Body of pancreas (tissue), 4 donors: ENCODE data around the gene DLX5. TPM values are rescaled to one million over a fixed set of nuclear protein-coding genes. Genes with fewer than 3 reads are reported as not detected.
A peak's percentile ranks its signal among the peaks of the same experiment; 100 is the strongest.

Source experiments
- ATAC-seq: fragments of 150-250 bp; one replicate; pipeline ENCODE4 v1.9.1; 2016
- DNase-seq, 4 donors: peaks; one replicate each; pipeline ENCODE4 v3.0.0-alpha.2; 2019
- H3K27ac ChIP-seq, 4 donors: fragments of 200-600 bp; sonication (generic); 1 replicate in 3 of 4; 2 replicates in 1 of 4; pipeline versions ENCODE4 v1.5.1 to v1.6.1; 2016 to 2019; ENCODE audit warnings: mild to moderate bottlenecking in 1 of 4, mixed read lengths in 1 of 4, moderate library complexity in 1 of 4
- H3K27me3 ChIP-seq, 2 donors: fragments of 200-600 bp; sonication (generic); one replicate each; pipeline ENCODE4 v1.6.0; 2016; ENCODE audit warnings: mild to moderate bottlenecking in 1 of 2
- H3K36me3 ChIP-seq, 2 donors: fragments of 200-600 bp; sonication (generic); replicated peaks in 1 of 2; 2 replicates each; pipeline ENCODE4 v1.5.1; 2016; ENCODE audit warnings: low read depth in 2 of 2; ENCODE audit not compliant: insufficient read depth in 1 of 2
- H3K4me1 ChIP-seq: fragments of 200-600 bp; sonication (generic); one replicate; pipeline ENCODE4 v1.6.0; 2016
- H3K4me3 ChIP-seq, 2 donors: fragments of 200-600 bp; sonication (generic); 1 replicate in 1 of 2; 2 replicates in 1 of 2; pipeline ENCODE4 v1.5.1; 2016 to 2019
- H3K9me3 ChIP-seq, 3 donors: fragments of 200-600 bp; sonication (generic); 1 replicate in 2 of 3; 2 replicates in 1 of 3; pipeline ENCODE4 v1.5.1; 2016
- CTCF ChIP-seq, 7 experiments: fragments of 450-650 bp in 4 of 7; fragments of 200-600 bp in 3 of 7; sonication (generic) in 3 of 7; IDR thresholded peaks; one replicate each; pipeline ENCODE4 v1.5.1; 2016 to 2019; ENCODE audit warnings: antibody characterized with exemption in 7 of 7
- POLR2A ChIP-seq, 3 donors: fragments of 450-650 bp; IDR thresholded peaks; one replicate each; pipeline ENCODE4 v1.6.1; 2016; ENCODE audit warnings: antibody characterized with exemption in 3 of 3, mild to moderate bottlenecking in 2 of 3
- WGBS, 2 donors: methylation state at CpG; one replicate each; pipeline ENCODE4 v1.1.5; 2017; 5-methylcytosine and 5-hydroxymethylcytosine counted together
- intact Hi-C: fragments of 100-400 bp; cut with DNase I; formaldehyde crosslinking; loops from one replicate; pipeline ENCODE4 v1.15.1; 2023
- total RNA-seq, 2 donors: library from RNA; depleted of rRNA; stranded (reverse); fragments of >200 nt; gene quantifications; one replicate each; pipeline ENCODE4 v1.1.0, GENCODE V29; 2016

The DLX5 gene
- total RNA-seq, 2 donors from 2014 or later: not detected

GRCh38 chr7:97005183-97006054 is 19.2 kb downstream of the DLX5 start, which contains the start of gene DLX6:
Gene DLX6, plus strand, starts transcription at chr7:97005553. Its CDS starts 425 bp downstream, at chr7:97005978.
- no peak within 1 kb of the TSS for H3K4me3 ChIP-seq
- intact Hi-C loops: no loop called here
- no peak within 1 kb of the TSS for H3K27ac ChIP-seq
- H3K9me3 ChIP-seq: no peaks in the 10 kb centered on the region
- H3K36me3 ChIP-seq: no peaks in the 10 kb centered on the region
- DNase-seq (peak in 1 of 4 donors; percentile 26), ATAC-seq (peak; percentile 43)
- no peak for TF ChIP-seq CTCF (IDR thresholded peaks at IDR 0.05)
- TF ChIP-seq POLR2A (IDR thresholded peaks at IDR 0.05): no peak
- H3K4me1 ChIP-seq: peaks cover 17% of the 10 kb centered on the region
- peaks cover 3 to 52% of the 10 kb centered on the region in 2 donors for H3K27me3 ChIP-seq
- WGBS, 2 donors: 2 to 10% methylated on average over 31 to 44 of the region's 44 CpGs

GRCh38 chr7:97004247-97005182 is 20.1 kb downstream of the DLX5 start:
- Histone ChIP-seq H3K4me1 (peaks cover 17% of the 10 kb centered on the region), H3K27me3 (peaks cover 0 to 47% of the 10 kb centered on the region in 2 donors), H3K4me3 (no peak overlapping the region), H3K27ac (no peak overlapping the region), H3K36me3 (no peaks in the 10 kb centered on the region), H3K9me3 (no peaks in the 10 kb centered on the region)
- intact Hi-C loops: no loop called here
- TF ChIP-seq POLR2A (IDR thresholded peaks at IDR 0.05) (no peak), CTCF (IDR thresholded peaks at IDR 0.05) (no peak)
- DNase-seq (no peak), ATAC-seq (no peak)
- WGBS, 2 donors: 9 to 11% methylated on average over 20 of the region's 20 CpGs

GRCh38 chr7:97003262-97004246 is 21.1 kb downstream of the DLX5 start:
- Histone ChIP-seq H3K9me3 (no peaks in the 10 kb centered on the region), H3K4me3 (no peak overlapping the region), H3K4me1 (peaks cover 17% of the 10 kb centered on the region), H3K36me3 (no peaks in the 10 kb centered on the region), H3K27ac (no peak overlapping the region), H3K27me3 (peaks cover 0 to 51% of the 10 kb centered on the region in 2 donors)
- intact Hi-C loops: no loop called here
- no peak for ATAC-seq
- DNase-seq: no peak
- 6 to 8% methylated on average over 36 to 49 of the region's 49 CpGs for WGBS, 2 donors
- TF ChIP-seq CTCF (IDR thresholded peaks at IDR 0.05): no peak
- no peak for TF ChIP-seq POLR2A (IDR thresholded peaks at IDR 0.05)

GRCh38 chr7:97002555-97003261 is 21.9 kb downstream of the DLX5 start:
- H3K4me1 ChIP-seq: peaks cover 17% of the 10 kb centered on the region
- intact Hi-C loops: no loop called here
- 9 to 15% methylated on average over 22 of the region's 22 CpGs for WGBS, 2 donors
- DNase-seq (no peak), ATAC-seq (no peak)
- H3K9me3 ChIP-seq: no peaks in the 10 kb centered on the region
- H3K4me3 ChIP-seq: no peak overlapping the region
- H3K27me3 ChIP-seq: peaks cover 0 to 59% of the 10 kb centered on the region in 2 donors
- no peak for TF ChIP-seq POLR2A (IDR thresholded peaks at IDR 0.05)
- no peaks in the 10 kb centered on the region for H3K36me3 ChIP-seq
- no peak overlapping the region for H3K27ac ChIP-seq
